GM12874 (cell line): Measurements from ENCODE around the gene SPTBN2.

Experiments
- CTCF ChIP-seq: IDR thresholded peaks from 2 replicates; pipeline ENCODE4 v1.5.1; 2011; ENCODE audit warnings: low read depth, mild to moderate bottlenecking, control low read depth, low read length, moderate library complexity; ENCODE audit not compliant: insufficient read depth

SPTBN2 gene

DNA sequence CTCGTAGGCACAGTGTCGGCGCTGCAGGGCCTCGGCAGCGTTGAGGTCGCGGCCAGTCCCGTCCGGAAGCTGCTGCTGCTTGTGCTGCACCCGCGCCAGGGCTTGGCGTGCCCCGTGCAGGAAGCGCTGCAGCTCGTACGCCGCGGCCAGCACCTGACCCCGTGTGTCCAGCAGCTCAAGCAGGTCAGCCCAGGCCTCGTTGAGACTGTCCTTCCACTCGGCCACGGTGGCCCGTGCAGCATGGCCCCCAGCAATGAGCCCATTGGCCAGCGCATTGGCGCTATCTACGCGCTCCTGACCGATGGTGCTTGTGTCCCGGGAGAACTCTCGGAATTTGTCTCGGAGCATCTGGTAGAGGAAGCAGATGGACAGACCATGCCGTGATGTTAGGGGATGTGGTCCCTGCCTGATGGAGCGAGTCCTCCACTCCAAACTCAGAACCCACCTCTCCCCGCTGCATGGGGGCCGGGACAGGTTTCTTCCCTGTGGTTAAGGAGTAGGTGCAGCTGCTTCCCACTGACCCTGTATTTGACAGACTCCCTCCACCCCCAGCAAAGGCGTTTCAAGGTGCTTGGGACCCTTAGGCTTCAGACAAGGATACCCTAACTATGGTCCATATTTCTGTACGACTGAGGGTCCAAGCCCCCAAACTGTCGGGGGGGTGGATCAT is 37.6 kb downstream of the SPTBN2 start:
- TF ChIP-seq CTCF = no peak

GRCh38 chr11:66689661-66690590 is 39.1 kb downstream of the SPTBN2 start:
- no peak for TF ChIP-seq CTCF

- TF ChIP-seq CTCF = no peak
These were observed 40.2 kb downstream of the SPTBN2 start for GRCh38 chr11:66688561-66689534.

GRCh38 chr11:66687831-66688281 is 41.2 kb downstream of the SPTBN2 start:
- no peak for TF ChIP-seq CTCF

DNA sequence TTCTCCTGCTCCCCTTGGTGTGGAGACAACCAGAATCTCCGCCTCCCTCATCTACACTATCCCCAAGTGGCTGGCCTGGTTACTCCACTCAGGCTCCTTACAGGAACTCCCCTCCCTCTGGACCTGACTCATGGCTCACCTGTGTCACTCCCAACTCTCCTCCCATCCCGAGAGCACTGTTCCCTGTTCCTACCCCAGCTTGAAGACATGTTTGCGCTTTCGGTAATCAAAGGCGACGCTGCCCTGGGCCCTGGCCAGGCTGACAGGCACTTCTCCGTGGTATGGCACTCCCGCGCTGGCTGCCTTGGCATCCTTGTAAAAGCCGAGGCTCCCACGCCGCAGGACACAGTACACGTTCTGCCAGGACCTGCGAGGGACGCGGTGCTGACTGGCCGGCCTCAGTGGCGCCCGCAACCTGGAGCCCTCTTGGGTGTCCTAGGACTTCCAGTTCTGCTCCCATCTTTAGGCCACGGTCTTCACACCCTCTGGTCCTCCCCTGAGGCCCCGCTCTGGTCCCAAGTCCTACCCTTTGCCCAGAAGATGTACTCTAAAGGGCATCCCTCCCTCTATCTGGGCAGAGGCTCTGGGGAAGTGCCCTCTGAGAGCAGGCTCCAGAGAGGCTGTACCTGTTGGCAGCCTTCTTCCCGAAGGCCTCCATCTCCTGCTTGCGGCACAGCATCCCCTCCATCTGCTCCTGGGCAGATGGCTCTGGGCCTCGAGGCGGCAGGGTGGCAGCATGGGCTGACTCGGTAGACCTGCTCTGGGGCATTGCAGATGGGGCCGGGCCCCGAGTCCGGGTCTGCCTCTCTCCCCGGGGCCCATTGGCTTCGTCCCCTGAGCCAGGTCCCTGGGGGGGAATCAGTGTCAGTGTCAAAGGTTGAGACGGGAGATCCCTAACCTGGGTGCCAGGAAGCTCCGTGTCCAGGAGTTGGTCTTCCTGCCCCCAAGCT is 41.9 kb downstream of the SPTBN2 start:
- TF ChIP-seq CTCF = no peak

DNA sequence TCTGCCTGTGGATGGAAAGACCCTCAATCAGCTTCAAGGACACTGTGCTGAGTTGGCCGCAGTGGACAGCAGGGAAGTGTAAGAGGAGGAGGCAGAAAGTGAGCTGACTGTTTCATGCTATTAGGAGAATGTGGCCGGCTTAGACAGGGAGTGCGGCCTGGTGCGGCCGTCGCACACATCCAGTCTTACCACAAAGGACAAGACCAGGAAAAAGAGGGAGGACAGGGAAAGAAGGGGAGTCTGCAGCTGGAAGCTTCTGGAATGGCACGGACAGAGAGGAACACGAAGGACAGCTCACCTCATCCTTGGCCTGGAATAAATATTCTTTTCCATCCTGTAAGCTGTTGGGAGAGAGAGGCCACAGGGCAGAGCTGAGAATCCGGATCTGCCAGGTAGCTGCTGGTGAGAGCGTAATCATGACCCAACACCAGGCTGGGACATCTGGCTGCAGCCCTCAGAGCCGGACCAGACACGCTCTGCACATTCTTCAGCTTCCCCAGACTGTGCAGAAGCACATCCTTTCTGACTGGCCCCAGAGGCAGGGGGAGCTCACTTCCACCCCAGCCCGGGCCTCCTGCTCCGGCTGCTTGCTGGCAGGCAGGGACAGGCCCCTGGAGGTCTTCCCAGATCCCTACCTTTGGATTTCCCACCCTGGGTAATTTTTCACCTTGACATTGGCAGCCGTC is 42.8 kb downstream of the SPTBN2 start:
- no peak for TF ChIP-seq CTCF
